GM19468 (cell line): ENCODE measurements around the gene TARP.
A peak's percentile ranks its signal among the peaks of the same experiment; 100 is the strongest.
"Not testable (repeated sequence)": the region's sequence is repeated elsewhere in the genome, so short reads cannot be mapped to it uniquely, and the experiment has no call there.

Experiments used
- ATAC-seq: cut with Tn5 transposase; IDR thresholded peaks from one replicate; pipeline ENCODE4 v1.9.1; 2021; ENCODE audit warnings: mild to moderate bottlenecking, moderate library complexity, moderate number of reproducible peaks; ENCODE audit not compliant: unreplicated experiment; ENCODE audit errors: extremely low read depth

TARP gene

GRCh38 chr7:38264602-38265001 is 8.8 kb downstream of the TARP start:
- not testable (repeated sequence) for ATAC-seq

- ATAC-seq: not testable (repeated sequence)
Observed at GRCh38 chr7:38263274-38263673, 10.2 kb downstream of the TARP start.

- ATAC-seq: no peak
Observed at GRCh38 chr7:38262545-38262944, 10.9 kb downstream of the TARP start.

GRCh38 chr7:38262026-38262425 is 11.4 kb downstream of the TARP start:
- ATAC-seq: not testable (repeated sequence)

- not testable (repeated sequence) for ATAC-seq
Observed at GRCh38 chr7:38261601-38262000, 11.8 kb downstream of the TARP start.

- not testable (repeated sequence) for ATAC-seq
Observed at GRCh38 chr7:38259157-38259556, 14.3 kb downstream of the TARP start.

- no peak for ATAC-seq
Observed at GRCh38 chr7:38257350-38257677, 16.1 kb downstream of the TARP start.

- ATAC-seq: peak; percentile 35
Observed at GRCh38 chr7:38249849-38250248, 23.6 kb downstream of the TARP start.

- no peak for ATAC-seq
Observed at GRCh38 chr7:38248069-38248567, 25.3 kb downstream of the TARP start.

- ATAC-seq: no peak
Observed at GRCh38 chr7:38245409-38245977, 27.9 kb downstream of the TARP start.

GRCh38 chr7:38244516-38244915 is 28.9 kb downstream of the TARP start:
- no peak for ATAC-seq

- not testable (repeated sequence) for ATAC-seq
Observed at GRCh38 chr7:38243345-38243744, 30.1 kb downstream of the TARP start.

GRCh38 chr7:38242814-38243213 is 30.6 kb downstream of the TARP start:
- no peak for ATAC-seq

- ATAC-seq: no peak
Observed at GRCh38 chr7:38241071-38241470, 32.4 kb downstream of the TARP start.

GRCh38 chr7:38239129-38239528 is 34.3 kb downstream of the TARP start:
- not testable (repeated sequence) for ATAC-seq

- ATAC-seq: no peak
Observed at GRCh38 chr7:38235606-38236005, 37.8 kb downstream of the TARP start.

- not testable (repeated sequence) for ATAC-seq
Observed at GRCh38 chr7:38234759-38235158, 38.7 kb downstream of the TARP start.

- peak; percentile 31 for ATAC-seq
Observed at GRCh38 chr7:38232502-38233366, 40.7 kb downstream of the TARP start.

- ATAC-seq: no peak
Observed at GRCh38 chr7:38229884-38230642, 43.4 kb downstream of the TARP start.

GRCh38 chr7:38229386-38229785 is 44.0 kb downstream of the TARP start:
- no peak for ATAC-seq

- no peak for ATAC-seq
Observed at GRCh38 chr7:38224392-38224791, 49.0 kb downstream of the TARP start.
